NB4 (cell line): ENCODE data around the gene IPPK.

Experiments
- MYC ChIP-seq: IDR thresholded peaks from 2 replicates; pipeline ENCODE4 v1.6.1; 2011; ENCODE audit warnings: low read depth, low read length
- POLR2A ChIP-seq: IDR thresholded peaks from 2 replicates; pipeline ENCODE4 v1.6.1; 2011; ENCODE audit warnings: mild to moderate bottlenecking; ENCODE audit not compliant: insufficient read length; ENCODE audit errors: extremely low read depth
- TF ChIP-seq, protein P1 (sequence below): IDR thresholded peaks from one replicate; pipeline ENCODE4 v1.5.1; 2012; ENCODE audit warnings: low read depth, low read length
- TF ChIP-seq, protein P2 (sequence below): IDR thresholded peaks from 2 replicates; pipeline ENCODE4 v1.6.1; 2011; ENCODE audit warnings: low read depth, low read length

DNA sequence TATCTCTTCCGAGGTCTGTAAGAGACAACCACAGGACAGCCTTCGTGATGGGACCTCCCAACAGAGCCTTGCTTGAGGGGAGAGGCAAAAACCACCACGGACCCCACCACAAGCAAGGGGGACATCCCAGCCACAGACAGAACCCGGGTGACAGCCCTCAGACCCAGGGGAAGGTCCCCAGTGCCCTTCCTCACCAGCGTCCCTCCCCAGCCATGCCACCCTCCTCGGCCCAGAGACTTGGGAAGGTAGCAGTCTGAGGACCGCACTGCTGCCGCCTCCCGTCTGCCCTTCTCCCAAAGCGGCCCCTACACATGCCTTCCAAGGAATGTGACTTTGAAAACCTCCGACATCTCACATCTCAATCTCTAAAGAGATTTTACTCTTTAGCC, 13.4 kb downstream of the IPPK start:
- TF ChIP-seq POLR2A (no peak), MYC (no peak)
- TF ChIP-seq, protein P1, sequence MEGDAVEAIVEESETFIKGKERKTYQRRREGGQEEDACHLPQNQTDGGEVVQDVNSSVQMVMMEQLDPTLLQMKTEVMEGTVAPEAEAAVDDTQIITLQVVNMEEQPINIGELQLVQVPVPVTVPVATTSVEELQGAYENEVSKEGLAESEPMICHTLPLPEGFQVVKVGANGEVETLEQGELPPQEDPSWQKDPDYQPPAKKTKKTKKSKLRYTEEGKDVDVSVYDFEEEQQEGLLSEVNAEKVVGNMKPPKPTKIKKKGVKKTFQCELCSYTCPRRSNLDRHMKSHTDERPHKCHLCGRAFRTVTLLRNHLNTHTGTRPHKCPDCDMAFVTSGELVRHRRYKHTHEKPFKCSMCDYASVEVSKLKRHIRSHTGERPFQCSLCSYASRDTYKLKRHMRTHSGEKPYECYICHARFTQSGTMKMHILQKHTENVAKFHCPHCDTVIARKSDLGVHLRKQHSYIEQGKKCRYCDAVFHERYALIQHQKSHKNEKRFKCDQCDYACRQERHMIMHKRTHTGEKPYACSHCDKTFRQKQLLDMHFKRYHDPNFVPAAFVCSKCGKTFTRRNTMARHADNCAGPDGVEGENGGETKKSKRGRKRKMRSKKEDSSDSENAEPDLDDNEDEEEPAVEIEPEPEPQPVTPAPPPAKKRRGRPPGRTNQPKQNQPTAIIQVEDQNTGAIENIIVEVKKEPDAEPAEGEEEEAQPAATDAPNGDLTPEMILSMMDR = no peak
- TF ChIP-seq, protein P2, sequence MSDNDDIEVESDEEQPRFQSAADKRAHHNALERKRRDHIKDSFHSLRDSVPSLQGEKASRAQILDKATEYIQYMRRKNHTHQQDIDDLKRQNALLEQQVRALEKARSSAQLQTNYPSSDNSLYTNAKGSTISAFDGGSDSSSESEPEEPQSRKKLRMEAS = no peak
